Inflammatory macrophage treated with lipopolysaccharide for 1 hour (primary cell): ENCODE results near the gene PGBD2.
A peak's percentile ranks its signal among the peaks of the same experiment; 100 is the strongest.
"Not testable (repeated sequence)": the region's sequence is repeated elsewhere in the genome, so short reads cannot be mapped to it uniquely, and the experiment has no call there.

Experiments used
- DNase-seq, 2 donors: peaks; one replicate each; pipeline ENCODE4 v3.0.0-alpha.2; 2020 to 2022

The PGBD2 gene

DNA sequence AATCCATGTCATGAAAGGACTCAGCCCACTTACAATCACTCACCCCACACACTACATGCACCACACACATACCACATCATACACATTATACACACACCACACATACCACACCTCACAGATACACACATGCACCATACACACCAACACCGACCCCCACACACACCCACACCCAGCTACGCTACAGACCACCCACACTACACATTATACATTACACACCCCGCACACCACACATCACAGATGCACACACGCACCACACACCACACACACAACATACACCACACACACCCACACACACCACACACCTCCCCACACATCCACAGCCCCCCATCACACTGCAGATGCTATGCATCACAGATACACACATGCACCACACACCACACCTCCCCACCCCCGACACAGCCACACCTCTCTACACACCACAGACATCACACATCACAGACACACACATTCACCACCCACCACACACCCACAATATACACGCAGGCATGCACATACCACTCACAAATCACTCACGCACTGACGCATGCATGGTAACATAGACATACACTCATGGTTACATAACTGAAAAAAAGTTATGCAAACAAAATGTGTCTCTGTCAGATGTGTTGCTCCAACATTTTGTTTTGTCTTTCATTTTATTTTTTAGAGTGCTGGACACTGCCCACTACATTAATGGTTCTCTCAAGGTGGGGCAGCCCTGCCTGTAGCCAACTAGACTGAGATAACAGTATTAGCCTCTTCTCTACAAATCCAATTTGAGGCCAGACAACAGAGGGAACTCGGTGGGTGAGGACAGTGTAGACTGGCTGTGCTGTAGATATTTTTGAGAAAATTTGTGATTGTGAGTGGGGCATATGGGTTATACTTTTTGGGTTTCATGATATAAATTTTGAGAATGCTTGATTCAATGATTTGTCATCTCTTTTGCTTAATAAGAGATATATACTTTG, 15.2 kb upstream of the PGBD2 start:
- DNase-seq = no peak

DNA sequence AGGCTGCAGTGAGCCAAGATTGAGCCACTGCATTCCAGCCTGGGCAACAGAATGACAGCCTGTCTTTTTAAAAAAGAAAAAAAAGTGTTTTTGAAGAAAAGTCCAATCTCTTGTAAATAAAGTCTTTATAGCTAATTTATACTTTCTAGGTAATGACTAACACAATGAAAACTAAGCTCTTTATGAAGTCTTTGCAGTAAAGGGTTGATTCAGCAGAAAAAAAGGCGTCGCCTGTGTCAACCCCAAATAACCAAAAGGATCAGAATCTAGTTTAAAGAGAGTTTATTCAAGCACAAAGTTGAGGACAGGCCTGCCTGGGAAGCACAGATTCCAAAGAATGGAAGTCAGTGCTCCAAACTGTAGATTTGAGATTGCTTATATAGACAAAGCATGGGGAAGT, 14.3 kb upstream of the PGBD2 start:
- no peak for DNase-seq

DNA sequence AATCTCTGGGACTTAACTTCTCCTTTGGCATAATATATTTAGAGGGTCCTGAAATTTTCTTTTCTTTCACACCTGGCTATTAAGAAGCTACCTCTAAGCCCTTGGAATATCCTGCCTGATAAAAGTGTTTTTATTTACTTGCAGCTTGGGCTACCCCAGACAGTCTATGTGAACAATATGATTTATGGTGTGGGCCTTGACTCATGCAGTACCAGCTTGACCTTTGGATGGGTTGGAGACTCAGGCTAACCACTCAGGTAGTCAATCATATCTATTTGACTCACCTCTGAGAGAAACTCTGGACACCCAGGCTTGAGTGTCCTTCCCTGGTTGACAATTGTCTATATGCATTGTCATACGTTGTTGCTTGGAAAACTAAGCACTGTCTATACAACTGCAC, 13.4 kb upstream of the PGBD2 start:
- DNase-seq = no peak

DNA sequence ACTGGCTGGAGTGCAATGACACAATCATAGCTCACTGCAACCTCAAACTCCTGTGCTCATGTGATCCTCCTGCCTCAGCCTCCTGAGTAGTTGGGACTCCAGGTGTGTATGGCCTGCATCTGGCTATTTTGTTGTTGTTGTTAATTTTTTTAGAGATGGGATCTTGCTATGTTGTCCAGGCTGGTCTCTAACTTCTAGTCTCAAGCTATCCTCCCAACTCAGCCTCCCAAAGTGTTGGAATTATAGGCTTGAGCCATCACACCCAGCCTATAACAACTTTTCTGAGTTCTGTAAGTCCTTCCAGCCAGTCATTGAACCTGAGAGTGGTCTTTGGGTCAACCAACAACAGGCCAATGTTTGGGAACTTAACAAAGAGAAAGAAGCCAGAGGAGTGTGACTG, 11.2 kb upstream of the PGBD2 start:
- DNase-seq = no peak

DNA sequence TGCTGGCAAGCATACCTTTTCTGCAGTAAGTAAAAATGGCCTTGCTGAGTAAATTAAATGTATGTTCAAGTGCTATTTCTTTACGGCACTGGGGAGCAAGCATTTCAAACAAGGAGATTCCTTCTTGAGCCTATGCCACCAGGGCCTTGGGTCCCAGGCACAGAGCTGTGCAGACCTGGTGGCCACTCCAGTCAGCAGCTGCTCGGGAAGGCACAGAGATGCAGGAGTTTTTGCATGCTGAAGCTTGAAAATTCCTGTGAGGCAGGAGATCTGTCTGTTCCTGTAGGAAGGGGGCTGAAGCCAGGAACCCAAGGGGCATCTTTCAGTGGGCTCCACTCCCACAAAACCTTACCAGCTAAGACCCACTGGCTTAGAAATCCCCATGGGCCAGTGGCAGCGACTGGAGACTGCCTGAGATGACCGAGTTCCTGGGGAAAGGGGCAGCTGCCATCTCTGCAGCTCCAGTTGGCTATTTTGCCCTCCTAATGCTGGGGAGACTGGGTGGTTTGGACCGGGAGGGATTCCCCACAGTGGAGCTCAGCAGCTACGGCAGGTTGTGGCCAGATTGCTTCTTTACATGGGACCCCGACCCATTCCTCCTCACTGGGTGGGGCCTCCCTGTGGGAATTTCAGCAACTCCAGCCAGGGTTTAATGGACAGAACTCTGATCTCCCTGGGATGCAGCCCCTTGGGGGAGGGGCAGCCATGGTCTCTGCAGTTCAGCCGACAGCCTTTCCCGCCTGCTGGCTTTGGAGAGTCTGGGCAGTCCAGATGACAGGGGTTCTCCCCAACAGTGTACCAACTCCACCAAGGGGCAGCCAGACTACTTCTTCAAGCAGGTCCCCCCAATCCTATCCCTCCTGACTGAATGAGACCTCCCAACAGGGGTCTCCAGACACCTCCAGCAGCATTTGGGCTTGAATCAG, 8.4 kb upstream of the PGBD2 start:
- no peak for DNase-seq

DNA sequence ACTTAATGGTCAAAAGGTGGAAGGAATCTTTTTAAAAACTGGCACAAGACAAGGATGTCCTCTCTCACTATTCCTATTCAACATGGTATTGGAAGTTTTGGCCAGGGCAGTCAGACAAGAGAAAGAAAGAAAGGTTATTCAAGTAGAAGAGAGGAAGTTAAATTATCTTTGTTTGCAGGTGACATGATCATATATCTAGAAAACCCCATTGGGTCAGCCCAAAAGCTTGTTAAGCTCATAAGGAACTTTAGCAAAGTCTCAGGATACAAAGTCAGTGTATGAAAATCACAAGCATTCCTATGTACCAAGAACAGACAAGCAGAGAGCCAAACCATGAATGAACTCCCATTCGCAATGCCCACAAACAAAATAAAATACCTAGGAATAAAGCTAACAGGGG, 5.4 kb upstream of the PGBD2 start:
- DNase-seq = no peak

DNA sequence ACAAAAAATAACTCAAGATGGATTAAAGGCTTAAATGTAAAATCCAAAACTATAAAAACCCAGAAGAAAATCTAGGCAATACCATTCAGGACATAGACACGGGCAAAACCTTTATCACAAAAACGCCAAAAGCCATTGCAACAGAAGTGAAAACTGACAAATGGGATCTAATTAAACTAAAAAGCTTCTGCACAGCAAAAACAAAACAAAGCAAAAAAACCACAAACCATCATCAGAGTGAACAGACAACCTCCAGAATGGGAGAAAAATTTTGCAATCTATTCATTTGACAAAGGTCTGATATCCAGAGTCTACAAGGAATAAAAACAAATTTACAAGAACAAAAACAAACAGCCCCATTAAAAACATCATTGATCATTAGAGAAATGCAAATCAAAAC, 4.5 kb upstream of the PGBD2 start:
- no peak for DNase-seq

DNA sequence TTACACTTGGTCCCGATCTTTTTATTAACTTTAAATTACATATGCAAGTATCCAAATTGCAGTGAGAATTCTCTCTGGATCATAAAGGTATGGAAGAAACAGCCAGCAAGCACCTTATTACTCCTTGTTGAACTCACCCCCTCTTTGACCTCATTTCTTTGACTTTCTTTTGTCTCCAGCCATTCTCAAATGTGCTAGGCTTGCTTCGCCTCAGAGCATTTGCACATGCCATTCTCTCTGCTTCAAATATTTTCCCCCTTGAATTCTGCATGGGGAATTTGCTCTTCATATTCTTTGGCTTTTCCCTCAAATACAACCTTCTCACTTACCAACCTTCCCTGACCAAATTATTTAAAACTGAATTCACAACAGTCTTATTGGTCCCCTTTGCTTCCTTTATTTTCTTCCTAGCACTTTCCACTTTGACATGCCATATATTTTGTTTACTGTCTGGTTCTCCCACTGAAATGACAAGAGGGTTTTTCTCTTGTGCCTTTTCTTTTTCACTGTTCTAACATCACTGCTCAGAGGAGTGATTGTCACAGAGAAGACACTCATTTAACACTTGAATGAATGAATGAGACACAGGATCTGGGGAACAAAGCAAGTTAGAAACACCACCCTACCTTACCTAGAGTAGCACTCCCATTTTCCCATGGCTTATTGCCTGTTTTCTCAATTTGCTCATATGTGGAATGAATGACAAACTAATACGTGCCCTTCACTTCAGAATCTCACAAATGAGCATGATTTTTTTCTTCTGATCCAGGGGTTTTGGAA, 1.4 kb upstream of the PGBD2 start:
- DNase-seq = no peak

DNA sequence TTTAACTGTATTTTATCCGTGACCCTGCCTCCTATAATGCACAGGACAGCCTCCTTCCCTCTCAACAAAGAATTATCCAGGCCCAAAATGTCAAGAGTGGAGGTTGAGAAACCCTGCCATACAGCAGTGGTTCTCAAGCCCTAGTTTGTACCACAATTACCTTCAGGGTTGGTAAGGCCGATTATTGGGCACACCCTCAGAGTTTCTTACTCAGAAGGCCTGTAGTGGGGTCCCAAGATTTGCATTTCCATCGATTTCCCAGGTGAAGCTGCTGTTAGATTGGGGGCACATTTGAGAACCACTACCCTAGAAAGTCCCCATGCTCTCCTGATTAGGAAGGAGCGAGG, 400 bp upstream of the PGBD2 start:
- peak in 1 of 2 donors; percentile 6 for DNase-seq

DNA sequence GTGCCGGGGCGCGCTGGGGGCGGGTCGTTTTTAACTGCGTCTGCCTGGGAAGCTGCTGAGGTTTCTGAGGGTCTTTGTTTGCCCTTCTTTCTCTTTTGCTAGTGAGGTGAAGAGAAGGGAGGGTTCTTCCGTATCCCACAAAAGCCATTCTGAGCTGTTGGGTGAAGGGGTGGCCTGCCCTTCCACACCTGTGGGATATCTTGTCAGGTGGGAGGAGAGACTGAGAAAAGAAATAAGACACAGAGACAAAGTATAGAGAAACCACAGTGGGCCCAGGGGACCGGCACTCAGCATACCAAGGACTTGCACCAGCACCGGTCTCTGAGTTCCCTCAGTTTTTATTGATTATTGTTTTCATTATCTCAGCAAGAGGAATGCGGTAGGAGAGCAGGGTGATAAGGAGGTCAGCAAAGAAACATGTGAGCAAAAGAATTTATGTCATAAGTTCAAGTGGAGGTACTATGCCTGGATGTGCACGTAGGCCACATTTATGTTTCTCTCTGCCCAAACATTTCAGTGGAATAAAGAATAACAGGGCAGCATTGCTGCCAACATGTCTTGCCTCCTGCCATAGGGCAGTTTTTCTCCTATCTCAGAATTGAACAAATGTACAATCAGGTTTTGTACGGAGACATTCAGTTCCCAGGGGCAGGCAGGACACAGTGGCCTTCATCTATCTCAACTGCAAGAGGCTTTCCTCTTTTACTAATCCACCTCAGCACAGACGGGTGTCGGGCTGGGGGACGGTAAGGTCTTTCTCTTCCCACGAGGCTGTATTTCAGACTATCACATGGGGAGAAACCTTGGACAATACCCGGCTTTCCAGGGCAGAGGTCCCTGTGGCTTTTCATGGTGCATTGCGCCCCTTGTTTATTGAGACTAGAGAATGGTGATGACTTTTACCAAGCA, 972 bp downstream of the PGBD2 start:
- no peak for DNase-seq

DNA sequence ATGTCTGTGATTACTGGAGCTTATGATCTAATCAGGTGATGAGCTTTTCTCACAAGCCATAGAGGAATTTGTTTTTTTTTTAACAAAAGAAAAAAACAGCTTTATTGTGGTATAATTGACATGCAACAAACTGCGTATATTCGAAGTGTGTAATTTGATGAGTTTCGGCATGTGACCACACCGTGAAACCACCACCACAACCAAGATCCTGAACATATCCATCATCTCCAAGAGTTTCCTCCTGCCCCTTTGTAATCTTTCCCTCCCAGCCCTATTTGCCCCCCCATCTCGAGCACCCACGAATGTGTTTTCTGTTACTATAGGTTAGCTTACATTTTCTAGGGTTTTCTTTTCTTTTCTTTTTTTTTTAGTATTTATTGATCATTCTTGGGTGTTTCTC, 4.7 kb downstream of the PGBD2 start:
- DNase-seq = no peak

DNA sequence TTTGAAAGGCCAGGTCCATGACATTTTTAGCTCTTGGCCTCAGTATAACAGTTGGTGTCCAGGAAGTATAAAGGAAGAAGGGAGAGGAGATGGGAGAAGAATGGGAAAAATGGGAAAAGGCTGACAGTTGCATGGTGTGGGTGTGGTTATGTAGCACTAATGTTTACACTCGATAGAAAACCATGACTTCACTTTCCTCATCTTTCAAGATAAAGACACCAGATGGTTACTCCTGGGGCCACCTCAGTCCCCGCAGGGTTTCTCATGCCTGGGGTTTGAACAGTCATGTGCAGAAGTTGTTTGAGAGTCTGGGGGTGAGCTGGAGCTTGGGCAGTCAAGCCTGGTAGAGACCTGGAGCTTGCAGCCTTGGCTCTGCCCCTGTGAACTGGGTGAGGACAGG, 7.9 kb downstream of the PGBD2 start:
- DNase-seq = no peak

DNA sequence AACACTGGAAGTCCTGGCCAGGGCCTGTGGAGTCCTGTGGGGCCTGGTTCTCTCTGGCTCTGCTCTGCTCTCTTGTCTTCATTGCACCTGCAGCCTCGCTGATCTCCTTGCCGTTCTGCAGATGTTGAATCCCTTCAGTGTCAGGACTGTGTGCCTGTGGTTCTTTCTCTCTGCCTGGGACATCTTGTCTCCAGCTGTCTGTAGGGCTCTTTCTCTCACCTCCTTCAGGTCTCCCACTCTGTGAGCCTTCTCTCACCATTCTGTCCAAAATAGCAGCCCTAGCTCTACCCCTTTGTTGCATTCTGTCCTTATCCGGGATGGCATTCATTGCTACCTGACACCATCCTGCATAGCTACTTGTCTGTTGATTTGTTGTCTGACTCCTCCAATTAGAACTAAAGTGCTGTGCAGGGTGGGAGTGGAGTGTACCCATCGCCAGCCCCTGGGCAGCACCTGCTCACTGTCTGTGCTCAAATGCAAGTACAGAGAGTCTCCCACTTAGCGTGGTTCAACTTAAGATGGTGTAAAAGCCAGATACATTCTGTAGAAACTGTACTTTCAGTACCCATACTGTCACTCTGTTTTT, 8.9 kb downstream of the PGBD2 start:
- no peak for DNase-seq

DNA sequence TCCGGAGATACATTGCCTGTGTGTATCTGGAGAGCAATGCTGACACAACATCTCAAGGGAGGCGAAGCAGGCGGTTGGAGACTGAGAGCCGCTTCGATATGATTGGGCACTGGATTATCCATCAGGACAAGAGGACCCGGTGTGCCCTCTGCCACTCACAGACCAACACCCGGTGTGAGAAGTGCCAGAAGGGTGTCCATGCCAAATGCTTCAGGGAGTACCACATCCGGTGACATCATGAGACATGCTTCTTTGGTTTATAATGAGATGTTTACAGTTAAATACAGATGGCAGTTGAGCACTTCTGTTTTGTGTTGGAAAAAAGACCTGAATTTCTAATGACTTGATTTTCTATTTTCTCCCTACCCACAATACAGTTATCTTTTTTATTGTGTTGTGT, 12.1 kb downstream of the PGBD2 start:
- DNase-seq = no peak

DNA sequence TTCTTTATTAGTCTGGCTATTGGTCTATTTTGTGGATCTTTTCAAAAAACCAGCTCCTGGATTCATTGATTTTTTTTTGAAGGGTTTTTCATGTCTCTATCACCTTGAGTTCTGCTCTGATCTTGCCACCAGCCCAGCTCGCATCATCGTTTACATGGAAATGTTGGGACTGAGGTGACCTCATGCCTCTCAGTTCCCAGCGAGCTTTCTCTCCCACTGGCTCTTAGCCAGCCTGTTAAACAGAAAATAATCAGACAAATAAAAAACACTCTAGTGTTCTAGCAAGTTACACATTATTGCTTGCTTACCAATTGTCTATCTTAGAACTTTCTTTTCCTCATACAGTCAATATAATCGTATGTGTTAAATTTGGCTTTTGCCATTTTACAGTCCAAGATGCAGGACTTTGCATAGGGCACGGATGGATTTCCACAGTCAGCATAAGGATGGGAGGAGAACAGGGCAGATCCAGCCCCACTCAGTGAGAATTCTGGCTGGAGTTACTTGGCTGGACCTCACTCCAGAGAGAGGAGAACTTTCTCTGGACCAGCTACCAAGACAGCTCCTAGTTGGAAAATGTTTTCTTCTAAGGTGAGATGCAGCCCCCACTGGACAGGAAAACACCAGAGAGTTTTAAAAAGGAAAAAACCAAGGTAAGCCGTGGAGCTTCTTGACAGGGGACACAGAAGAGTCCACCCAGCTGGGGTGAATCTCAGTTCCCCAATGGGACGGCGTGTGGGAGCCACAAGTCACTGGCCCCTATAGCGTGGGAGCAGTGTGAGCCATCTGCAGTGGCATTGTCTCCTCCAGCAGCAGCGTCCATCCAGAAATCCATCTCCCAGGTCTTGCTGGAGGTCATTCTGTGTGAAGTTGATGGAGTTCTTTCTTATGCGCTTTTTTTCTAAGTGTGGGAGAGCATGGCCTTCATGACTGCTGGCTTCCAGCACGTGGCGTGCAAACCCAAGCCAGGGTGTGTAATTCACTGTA, 17.6 kb downstream of the PGBD2 start:
- DNase-seq = peak in 1 of 2 donors; percentile 25

DNA sequence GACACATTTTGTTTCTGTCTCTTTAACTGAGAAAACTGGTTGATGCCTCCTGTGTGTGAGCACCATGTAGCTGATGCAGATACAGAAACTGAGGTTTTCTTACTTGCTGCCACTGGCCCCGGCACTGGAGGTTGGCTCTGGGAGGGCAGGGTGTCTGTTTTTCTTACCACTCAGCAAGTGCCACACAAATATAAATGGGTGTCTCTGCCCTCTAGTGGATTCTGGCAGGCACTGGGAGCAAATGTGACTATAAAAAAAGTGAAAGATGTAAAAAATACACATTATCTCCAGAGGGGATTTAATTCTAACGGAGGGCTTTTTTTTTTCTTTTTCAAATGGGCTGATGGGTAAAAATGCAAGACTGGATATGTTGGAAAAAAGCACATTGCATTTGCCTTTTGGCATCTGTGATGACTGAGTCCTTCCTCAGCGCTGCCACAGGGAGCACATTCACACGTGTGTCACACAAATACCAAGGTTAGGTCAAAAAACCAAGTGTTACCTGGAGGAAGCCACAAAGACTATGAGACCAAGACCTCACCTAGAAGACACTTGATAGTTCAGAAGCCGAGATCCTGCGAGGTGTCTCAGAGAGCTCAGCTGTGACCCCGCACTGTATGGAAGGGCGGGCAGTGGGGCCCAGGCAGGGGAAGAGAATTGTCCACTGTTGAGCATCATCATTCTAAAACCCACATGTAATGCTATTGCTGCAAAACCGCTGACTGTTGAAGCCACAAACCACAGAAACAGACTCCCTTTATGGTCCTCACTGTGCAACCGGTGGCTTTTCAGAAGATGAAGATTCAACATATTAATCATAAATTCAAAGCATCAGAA, 18.9 kb downstream of the PGBD2 start:
- peak; percentile 50 to 52 for DNase-seq

DNA sequence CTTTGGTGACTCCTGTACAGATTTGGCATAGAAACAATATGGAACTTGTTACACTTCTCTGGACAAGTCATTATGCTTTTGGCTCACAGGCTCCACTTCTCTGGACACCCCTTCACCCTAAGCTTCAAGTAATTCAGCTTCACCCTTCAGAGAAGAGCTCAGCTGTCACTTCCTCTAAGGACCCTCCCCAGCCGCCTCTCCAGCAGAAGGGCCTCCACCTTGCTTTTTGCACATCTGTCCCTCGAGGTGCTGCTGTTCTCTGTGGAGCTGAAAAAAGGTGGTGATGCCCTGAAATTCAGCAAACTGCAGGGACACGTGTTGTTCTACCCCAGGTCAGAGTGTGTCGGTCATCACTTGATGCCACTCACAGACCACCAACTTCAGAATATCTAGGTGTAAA, 19.8 kb downstream of the PGBD2 start:
- not testable (repeated sequence) for DNase-seq

DNA sequence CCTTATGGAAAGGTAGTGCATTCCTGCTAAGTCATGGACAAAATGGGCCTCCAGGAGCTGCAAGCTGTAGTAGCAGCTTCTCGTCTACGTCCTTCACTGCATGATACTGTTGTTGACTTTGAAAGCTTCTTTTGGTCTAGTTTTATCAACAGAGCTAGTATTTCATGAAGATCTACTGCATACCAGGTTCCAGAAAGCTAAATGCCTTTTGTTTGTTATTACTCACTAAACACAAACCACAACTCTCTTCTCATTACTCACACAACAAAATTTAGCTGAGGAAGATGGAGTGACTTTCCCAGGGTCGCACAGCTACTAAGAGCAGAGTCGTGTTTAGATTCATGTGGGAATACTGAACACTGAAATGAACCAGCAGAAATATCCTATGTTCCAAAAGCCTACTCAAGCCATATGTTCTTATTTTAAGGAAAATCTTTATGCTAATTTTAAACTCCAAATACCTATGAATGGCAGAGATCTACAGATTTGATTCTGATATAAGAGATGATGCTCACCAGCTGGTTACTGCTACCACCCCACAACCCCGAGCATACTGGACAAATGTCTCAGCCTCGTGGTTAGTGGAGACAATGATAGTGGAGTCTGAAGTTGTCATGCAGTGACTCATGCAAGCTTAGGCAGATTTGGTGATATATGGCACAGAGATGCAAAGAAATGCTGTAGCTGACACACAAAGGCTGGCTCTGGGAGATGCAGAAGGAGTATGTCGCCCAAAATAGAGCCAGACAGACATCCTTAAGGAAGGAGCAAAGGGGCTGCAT, 20.6 kb downstream of the PGBD2 start:
- DNase-seq = no peak

DNA sequence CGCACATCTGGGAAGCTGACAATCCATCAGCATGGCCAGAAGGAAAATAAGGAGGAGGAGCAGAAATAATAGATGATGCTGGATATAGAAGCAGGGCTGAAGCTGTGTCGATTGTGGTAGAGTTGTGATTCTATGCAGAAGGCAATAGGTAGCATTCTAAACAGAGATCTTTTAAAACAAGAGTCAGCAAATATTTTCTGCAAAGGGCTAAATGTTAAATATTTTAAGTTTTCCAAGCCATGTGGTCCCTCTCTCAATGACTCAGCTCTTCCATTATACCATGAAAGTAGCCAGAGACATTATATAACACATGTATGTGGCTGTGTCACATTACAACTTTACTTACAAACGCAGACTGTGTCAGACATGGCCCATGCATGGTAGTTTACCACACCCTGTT, 21.2 kb downstream of the PGBD2 start:
- DNase-seq = not testable (repeated sequence)
